Endothelial cell of umbilical vein (primary cell): Measurements from ENCODE around the gene ARHGEF38. TPM values are rescaled to one million over a fixed set of nuclear protein-coding genes. Genes with fewer than 3 reads are reported as not detected.

Experiments
- BruUV-seq: library from RNA; stranded (reverse); fragments of 400-500 nt; replicated peaks from 2 replicates; lab custom pipeline; 2021; lab: Mats Ljungman, UMichigan
- CTCF ChIA-PET: fragments of 300-600, 350-600 bp; sonication (Branson Sonifier 250); formaldehyde crosslinking; loops from one replicate; lab custom pipeline; 2021; ENCODE audit warnings: antibody characterized with exemption, inconsistent platforms; lab: Charles Lee
- POLR2A ChIA-PET: fragments of 300-600, 350-600 bp; sonication (Branson Sonifier 250); formaldehyde crosslinking; loops from one replicate; lab custom pipeline; 2021; ENCODE audit warnings: antibody characterized with exemption, inconsistent platforms; lab: Charles Lee
- DNase-seq: peaks from one replicate; pipeline ENCODE4 v3.0.0-alpha.2; 2011; ENCODE audit warnings: low read depth, low spot score
- FAIRE-seq: peaks from 2 replicates; lab custom pipeline; 2011; peaks lifted over from hg19 to GRCh38; lab: Jason Lieb, UNC
- H2AFZ ChIP-seq: 2 replicates; pipeline ENCODE4 v1.6.0; 2012; ENCODE audit warnings: low read depth, low read length, control low read depth, inconsistent platforms
- H3K27ac ChIP-seq: 2 replicates; pipeline ENCODE4 v1.5.1; 2011; ENCODE audit warnings: low read depth, mild to moderate bottlenecking, control low read depth, low read length, moderate library complexity; ENCODE audit not compliant: insufficient read depth
- H3K27me3 ChIP-seq, 2 experiments: 2 replicates each; pipeline versions ENCODE4 v1.6.0 to v1.6.1; 2011; ENCODE audit warnings: low read length in 2 of 2, mixed read lengths in 1 of 2; ENCODE audit not compliant: control insufficient read depth in 2 of 2, insufficient read depth in 2 of 2
- H3K36me3 ChIP-seq, 2 experiments: 2 replicates in 1 of 2; 3 replicates in 1 of 2; pipeline ENCODE4 v1.5.1; 2011; ENCODE audit warnings: low read length in 2 of 2, mild to moderate bottlenecking in 1 of 2, moderate library complexity in 1 of 2; ENCODE audit not compliant: control insufficient read depth in 2 of 2, insufficient read depth in 2 of 2; ENCODE audit errors: extremely low read depth in 1 of 2
- H3K4me1 ChIP-seq: 3 replicates; pipeline ENCODE4 v1.5.1; 2011; ENCODE audit warnings: mild to moderate bottlenecking, low read length; ENCODE audit not compliant: control insufficient read depth, insufficient read depth; ENCODE audit errors: extremely low read depth
- H3K4me2 ChIP-seq: 2 replicates; pipeline ENCODE4 v1.6.1; 2011; ENCODE audit warnings: low read length, control low read depth, mixed read lengths; ENCODE audit not compliant: insufficient read depth
- H3K4me3 ChIP-seq, 3 experiments: fragments of 200-600 bp in 1 of 3; sonication (generic), shearing (Covaris generic) in 1 of 3; replicated peaks in 1 of 3; 2 replicates each; pipeline ENCODE4 v1.5.1; 2011 to 2016; ENCODE audit warnings: control low read depth in 3 of 3, low read length in 3 of 3, mild to moderate bottlenecking in 2 of 3, inconsistent platforms in 1 of 3, low read depth in 1 of 3, moderate library complexity in 1 of 3; ENCODE audit not compliant: insufficient read depth in 1 of 3
- H3K79me2 ChIP-seq: 2 replicates; pipeline ENCODE4 v1.6.0; 2012; ENCODE audit warnings: low read length, inconsistent platforms; ENCODE audit not compliant: control insufficient read depth, insufficient read depth
- H3K9ac ChIP-seq: replicated peaks from 2 replicates; pipeline ENCODE3; 2011; ENCODE audit warnings: low read length, control low read depth; ENCODE audit not compliant: insufficient read depth; ENCODE audit errors: extremely low read depth
- H3K9me1 ChIP-seq: replicated peaks from 3 replicates; pipeline ENCODE4 v1.6.0; 2011; ENCODE audit warnings: mild to moderate bottlenecking, low read length; ENCODE audit not compliant: control insufficient read depth, insufficient read depth; ENCODE audit errors: extremely low read depth
- H3K9me3 ChIP-seq: replicated peaks from 2 replicates; pipeline ENCODE4 v1.5.1; 2012; ENCODE audit warnings: low read length, inconsistent platforms; ENCODE audit not compliant: control insufficient read depth, insufficient read depth
- H4K20me1 ChIP-seq: replicated peaks from 2 replicates; pipeline ENCODE3; 2011; ENCODE audit warnings: mild to moderate bottlenecking, low read length; ENCODE audit not compliant: control insufficient read depth, insufficient read depth; ENCODE audit errors: extremely low read depth
- EZH2 ChIP-seq: IDR thresholded peaks from 2 replicates; pipeline ENCODE4 v1.6.1; 2012; ENCODE audit warnings: borderline replicate concordance, low read depth, mild to moderate bottlenecking, moderate library complexity, low read length, inconsistent platforms; ENCODE audit not compliant: severe bottlenecking
- FOS ChIP-seq: IDR thresholded peaks from 2 replicates; pipeline ENCODE4 v1.6.1; 2011; ENCODE audit warnings: mild to moderate bottlenecking, low read length, moderate library complexity, borderline replicate concordance; ENCODE audit not compliant: insufficient read depth
- GATA2 ChIP-seq: IDR thresholded peaks from 2 replicates; pipeline ENCODE4 v1.7.0; 2011; ENCODE audit warnings: low read depth, mild to moderate bottlenecking, moderate library complexity, mixed read lengths, low read length; ENCODE audit not compliant: insufficient read length, insufficient read depth
- JUN ChIP-seq: IDR thresholded peaks from 2 replicates; pipeline ENCODE4 v1.6.1; 2011; ENCODE audit warnings: borderline replicate concordance, low read depth; ENCODE audit not compliant: insufficient read length, insufficient read depth
- MYC ChIP-seq: IDR thresholded peaks from one replicate; pipeline ENCODE4 v1.6.1; 2011; ENCODE audit warnings: mild to moderate bottlenecking, low read depth, low read length
- POLR2A ChIP-seq: IDR thresholded peaks from 2 replicates; pipeline ENCODE4 v1.6.1; 2012; ENCODE audit warnings: low read depth, mild to moderate bottlenecking, control low read depth, low read length
- POLR2AphosphoS5 ChIP-seq: IDR thresholded peaks from 2 replicates; pipeline ENCODE4 v1.6.1; 2012; ENCODE audit warnings: low read depth, mild to moderate bottlenecking, control low read depth, low read length, moderate library complexity; ENCODE audit not compliant: insufficient read depth
- dilution Hi-C: fragments of 300-500 bp; cut with MboI; formaldehyde crosslinking; loops from one replicate; pipeline ENCODE4 v1.15.0; 2019; ENCODE audit warnings: low sequenced_read_pairs; ENCODE audit not compliant: extremely low pct_ligation_motif_present
- intact Hi-C: fragments of 100-400 bp; cut with micrococcal nuclease; formaldehyde crosslinking; loops from one replicate; pipeline ENCODE4 v1.10.0; 2022
- polyA plus RNA-seq, 4 experiments: library from polyadenylated mRNA; depleted of rRNA in 3 of 4; stranded (reverse) in 3 of 4; unstranded in 1 of 4; fragments of >200 nt; gene quantifications; 2 replicates each; pipeline versions ENCODE4 v1.2.1 to v1.2.3, GENCODE V29; 2011 to 2012; ENCODE audit warnings: missing spikeins in 1 of 4
- total RNA-seq: library from RNA; stranded (reverse); gene quantifications from 2 replicates; pipeline ENCODE4 v1.2.3, GENCODE V29; 2021
- TF ChIP-seq, protein P1 (sequence below): IDR thresholded peaks from 2 replicates; pipeline ENCODE4 v1.6.1; 2011; ENCODE audit not compliant: insufficient read depth, insufficient read length
- TF ChIP-seq, protein P2 (sequence below), 2 donors: IDR thresholded peaks; 1 replicate in 1 of 2; 2 replicates in 1 of 2; pipeline ENCODE4 v1.5.1; 2011; ENCODE audit warnings: low read length in 2 of 2, mild to moderate bottlenecking in 2 of 2, moderate library complexity in 2 of 2, control low read depth in 1 of 2, inconsistent platforms in 1 of 2, low read depth in 1 of 2; ENCODE audit not compliant: insufficient read depth in 1 of 2; ENCODE audit errors: extremely low read depth in 1 of 2

ARHGEF38 gene
- total and polyA plus RNA-seq, 2 donors (not counting 3 experiments of a cell fraction or from before 2014, with no cell fraction given) = not detected

DNA sequence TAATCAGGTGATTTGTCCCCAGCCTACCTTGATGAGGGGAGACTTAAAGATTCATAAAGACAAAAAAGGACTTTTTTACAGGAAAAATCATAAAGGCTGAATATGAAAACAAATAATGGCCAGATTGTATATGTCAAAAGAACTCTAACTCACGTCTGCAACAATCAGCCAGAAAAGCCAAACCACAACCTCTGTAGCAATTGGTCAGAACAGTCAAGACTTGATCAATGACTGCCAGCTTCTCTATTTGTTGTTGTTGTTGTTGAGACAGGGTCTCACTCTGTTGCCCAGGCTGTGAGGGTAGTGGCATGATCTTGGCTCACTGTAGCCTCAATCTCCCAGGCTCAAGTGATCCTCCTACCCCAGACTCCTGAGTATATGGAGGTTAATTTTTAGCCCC is 42.7 kb upstream of the ARHGEF38 start:
- no peaks in the 10 kb centered on the region for H3K36me3 ChIP-seq
- BruUV-seq = no TSS peak
- H3K4me2 ChIP-seq = no peak overlapping the region
- no peak overlapping the region for H3K4me3 ChIP-seq
- FAIRE-seq (no peak), DNase-seq (no peak)
- H3K9me3 ChIP-seq = no peaks in the 10 kb centered on the region
- H3K4me1 ChIP-seq = no peaks in the 10 kb centered on the region
- H3K27me3 ChIP-seq = no peaks in the 10 kb centered on the region
- POLR2A ChIA-PET = no interaction called here
- H4K20me1 ChIP-seq = no peaks in the 10 kb centered on the region
- TF ChIP-seq FOS = no peak
- no peak for TF ChIP-seq JUN
- TF ChIP-seq EZH2 = no peak
- TF ChIP-seq GATA2 = no peak
- TF ChIP-seq, protein P1, sequence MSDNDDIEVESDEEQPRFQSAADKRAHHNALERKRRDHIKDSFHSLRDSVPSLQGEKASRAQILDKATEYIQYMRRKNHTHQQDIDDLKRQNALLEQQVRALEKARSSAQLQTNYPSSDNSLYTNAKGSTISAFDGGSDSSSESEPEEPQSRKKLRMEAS = no peak
- TF ChIP-seq POLR2A = no peak
- TF ChIP-seq MYC = no peak
- TF ChIP-seq, protein P2, sequence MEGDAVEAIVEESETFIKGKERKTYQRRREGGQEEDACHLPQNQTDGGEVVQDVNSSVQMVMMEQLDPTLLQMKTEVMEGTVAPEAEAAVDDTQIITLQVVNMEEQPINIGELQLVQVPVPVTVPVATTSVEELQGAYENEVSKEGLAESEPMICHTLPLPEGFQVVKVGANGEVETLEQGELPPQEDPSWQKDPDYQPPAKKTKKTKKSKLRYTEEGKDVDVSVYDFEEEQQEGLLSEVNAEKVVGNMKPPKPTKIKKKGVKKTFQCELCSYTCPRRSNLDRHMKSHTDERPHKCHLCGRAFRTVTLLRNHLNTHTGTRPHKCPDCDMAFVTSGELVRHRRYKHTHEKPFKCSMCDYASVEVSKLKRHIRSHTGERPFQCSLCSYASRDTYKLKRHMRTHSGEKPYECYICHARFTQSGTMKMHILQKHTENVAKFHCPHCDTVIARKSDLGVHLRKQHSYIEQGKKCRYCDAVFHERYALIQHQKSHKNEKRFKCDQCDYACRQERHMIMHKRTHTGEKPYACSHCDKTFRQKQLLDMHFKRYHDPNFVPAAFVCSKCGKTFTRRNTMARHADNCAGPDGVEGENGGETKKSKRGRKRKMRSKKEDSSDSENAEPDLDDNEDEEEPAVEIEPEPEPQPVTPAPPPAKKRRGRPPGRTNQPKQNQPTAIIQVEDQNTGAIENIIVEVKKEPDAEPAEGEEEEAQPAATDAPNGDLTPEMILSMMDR (IDR thresholded peaks at IDR 0.05; ENCODE audit: extremely low read depth in 1 of 2, insufficient read depth in 1 of 2, low read depth in 1 of 2, low read length in 2 of 2) = no peak
- TF ChIP-seq POLR2AphosphoS5 = no peak
- no peaks in the 10 kb centered on the region for H3K79me2 ChIP-seq
- intact Hi-C loops (no loop called here), dilution Hi-C loops (no loop called here)
- CTCF ChIA-PET = no interaction called here
- H3K9ac ChIP-seq = no peak overlapping the region
- no peak overlapping the region for H3K27ac ChIP-seq
- H3K9me1 ChIP-seq = no peaks in the 10 kb centered on the region
- no peak overlapping the region for H2AFZ ChIP-seq
